Ishikawa (cell line): ENCODE results near the gene DOC2B.

Source experiments
- CEBPB ChIP-seq: IDR thresholded peaks from 2 replicates; pipeline ENCODE4 v1.6.1; 2012
- EGR1 ChIP-seq: IDR thresholded peaks from 2 replicates; pipeline ENCODE4 v1.6.1; 2012
- TF ChIP-seq, protein P1 (sequence below): IDR thresholded peaks from 2 replicates; pipeline ENCODE4 v1.6.1; 2012

DNA sequence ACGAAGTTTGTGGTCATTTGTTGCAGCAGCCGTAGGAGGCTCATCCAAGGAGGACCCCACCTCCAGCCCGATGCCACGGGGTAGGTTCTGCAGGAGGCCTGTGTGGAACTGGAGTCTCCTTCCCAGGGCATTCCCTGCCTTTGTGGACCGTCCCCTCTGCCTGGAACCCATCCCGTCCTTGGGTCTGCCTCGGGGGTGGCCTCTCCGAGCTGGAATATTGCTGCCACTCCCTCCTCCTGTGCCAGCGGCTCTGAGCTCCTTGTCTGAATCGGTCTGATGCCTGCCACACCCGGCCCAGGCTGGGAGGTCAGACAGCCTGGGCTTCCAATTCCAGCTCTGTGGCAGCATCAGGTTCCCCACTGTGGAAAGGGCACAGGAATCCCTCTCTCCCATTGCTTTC, 18.8 kb downstream of the DOC2B start:
- TF ChIP-seq EGR1, result no peak
- TF ChIP-seq, protein P1, sequence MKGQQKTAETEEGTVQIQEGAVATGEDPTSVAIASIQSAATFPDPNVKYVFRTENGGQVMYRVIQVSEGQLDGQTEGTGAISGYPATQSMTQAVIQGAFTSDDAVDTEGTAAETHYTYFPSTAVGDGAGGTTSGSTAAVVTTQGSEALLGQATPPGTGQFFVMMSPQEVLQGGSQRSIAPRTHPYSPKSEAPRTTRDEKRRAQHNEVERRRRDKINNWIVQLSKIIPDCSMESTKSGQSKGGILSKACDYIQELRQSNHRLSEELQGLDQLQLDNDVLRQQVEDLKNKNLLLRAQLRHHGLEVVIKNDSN, result no peak
- no peak for TF ChIP-seq CEBPB
